ENCODE data around the gene GLIS1. TPM values are rescaled to one million over a fixed set of nuclear protein-coding genes. Genes with fewer than 3 reads are reported as not detected.

Gene GLIS1
- total RNA-seq, 1 experiment from 2014 or later: 1.7 TPM

- Histone ChIP-seq H3K27me3 (ENCODE audit: low read length) (no peaks in the 10 kb centered on the region), H2AFZ (ENCODE audit: low read length) (no peak overlapping the region), H3K79me2 (ENCODE audit: low read length) (no peaks in the 10 kb centered on the region), H3K4me1 (ENCODE audit: insufficient read depth, low read length) (no peaks in the 10 kb centered on the region), H3K4me2 (ENCODE audit: low read length) (no peak overlapping the region), H3K9ac (ENCODE audit: low read length) (no peak overlapping the region), H4K20me1 (ENCODE audit: low read length) (no peaks in the 10 kb centered on the region), H3K9me2 (replicated peaks; ENCODE audit: low read length) (no peaks in the 10 kb centered on the region), H3F3A (ENCODE audit: low read length, unreplicated experiment) (no peaks in the 10 kb centered on the region), H3K36me3 (ENCODE audit: low read depth, low read length) (no peaks in the 10 kb centered on the region), H3K27ac (ENCODE audit: low read length) (no peak overlapping the region), H3K4me3 (ENCODE audit: low read length) (no peak overlapping the region), H3K9me3 (ENCODE audit: low read length) (0 out of 2 replicates have a peak, but pooled peaks cover 3% of the 10 kb centered on the region)
- ATAC-seq: no peak
- DNase-seq: no peak
- TF ChIP-seq EZH2 (IDR thresholded peaks at IDR 0.05; ENCODE audit: low read length, unreplicated experiment) (no peak), CTCF (conservative IDR thresholded peaks at IDR 0.05; ENCODE audit: low read depth, low read length) (no peak), EZH2phosphoT487 (IDR thresholded peaks at IDR 0.05; ENCODE audit: borderline replicate concordance, low read length) (no peak)
- ChIA-PET POLR2A (ENCODE audit: unreplicated experiment) (no interaction called here), CTCF (no interaction called here)
- BruUV-seq (replicated peaks): no TSS peak
- intact Hi-C loops (cut with micrococcal nuclease): no loop called here
Measured at GRCh38 chr1:53621144-53621543, 117.8 kb downstream of the GLIS1 start.

GRCh38 chr1:53620061-53620855, 118.7 kb downstream of the GLIS1 start:
- Histone ChIP-seq H3K4me3 (ENCODE audit: low read length) (no peak overlapping the region), H3K79me2 (ENCODE audit: low read length) (no peaks in the 10 kb centered on the region), H3K9ac (ENCODE audit: low read length) (no peak overlapping the region), H3F3A (ENCODE audit: low read length, unreplicated experiment) (no peaks in the 10 kb centered on the region), H4K20me1 (ENCODE audit: low read length) (no peaks in the 10 kb centered on the region), H3K9me3 (ENCODE audit: low read length) (0 out of 2 replicates have a peak, but pooled peaks cover 3% of the 10 kb centered on the region), H2AFZ (ENCODE audit: low read length) (no peak overlapping the region), H3K27me3 (ENCODE audit: low read length) (no peaks in the 10 kb centered on the region), H3K27ac (ENCODE audit: low read length) (no peak overlapping the region), H3K4me1 (ENCODE audit: insufficient read depth, low read length) (no peaks in the 10 kb centered on the region), H3K9me2 (replicated peaks; ENCODE audit: low read length) (no peaks in the 10 kb centered on the region), H3K4me2 (ENCODE audit: low read length) (no peak overlapping the region), H3K36me3 (ENCODE audit: low read depth, low read length) (no peaks in the 10 kb centered on the region)
- DNase-seq: peak; percentile 18
- TF ChIP-seq EZH2 (IDR thresholded peaks at IDR 0.05; ENCODE audit: low read length, unreplicated experiment) (no peak), EZH2phosphoT487 (IDR thresholded peaks at IDR 0.05; ENCODE audit: borderline replicate concordance, low read length) (no peak), CTCF (conservative IDR thresholded peaks at IDR 0.05; ENCODE audit: low read depth, low read length) (no peak)
- no TSS peak for BruUV-seq (replicated peaks)
- peak; percentile 22; the same call in 1 of the 2 replicates for ATAC-seq
- POLR2A ChIA-PET (ENCODE audit: unreplicated experiment): no interaction called here
- intact Hi-C loops (cut with micrococcal nuclease): no loop called here
- CTCF ChIA-PET: no interaction called here

GRCh38 chr1:53619367-53620060, 119.5 kb downstream of the GLIS1 start:
- intact Hi-C loops (cut with micrococcal nuclease): no loop called here
- 0 out of 2 replicates have a peak, but pooled peaks cover 3% of the 10 kb centered on the region for H3K9me3 ChIP-seq (ENCODE audit: low read length)
- H3K79me2 ChIP-seq (ENCODE audit: low read length): no peaks in the 10 kb centered on the region
- ChIA-PET POLR2A (ENCODE audit: unreplicated experiment) (no interaction called here), CTCF (no interaction called here)
- no peaks in the 10 kb centered on the region for H3K27me3 ChIP-seq (ENCODE audit: low read length)
- H3K9ac ChIP-seq (ENCODE audit: low read length): no peak overlapping the region
- H3K4me2 ChIP-seq (ENCODE audit: low read length): no peak overlapping the region
- no peaks in the 10 kb centered on the region for H3F3A ChIP-seq (ENCODE audit: low read length, unreplicated experiment)
- H3K36me3 ChIP-seq (ENCODE audit: low read depth, low read length): no peaks in the 10 kb centered on the region
- TF ChIP-seq EZH2phosphoT487 (IDR thresholded peaks at IDR 0.05; ENCODE audit: borderline replicate concordance, low read length) (no peak), EZH2 (IDR thresholded peaks at IDR 0.05; ENCODE audit: low read length, unreplicated experiment) (no peak), CTCF (conservative IDR thresholded peaks at IDR 0.05; ENCODE audit: low read depth, low read length) (no peak)
- no peak overlapping the region for H3K4me3 ChIP-seq (ENCODE audit: low read length)
- no peaks in the 10 kb centered on the region for H3K9me2 ChIP-seq (replicated peaks; ENCODE audit: low read length)
- ATAC-seq (no peak), DNase-seq (no peak)
- H2AFZ ChIP-seq (ENCODE audit: low read length): no peak overlapping the region
- H3K27ac ChIP-seq (ENCODE audit: low read length): no peak overlapping the region
- H4K20me1 ChIP-seq (ENCODE audit: low read length): no peaks in the 10 kb centered on the region
- BruUV-seq (replicated peaks): no TSS peak
- H3K4me1 ChIP-seq (ENCODE audit: insufficient read depth, low read length): no peaks in the 10 kb centered on the region
